NOMO-1 (cell line): ENCODE measurements around the gene RMND5A.

ENCODE experiments used
- DNase-seq, 2 experiments: peaks; one replicate each; lab custom pipeline; 2025; ENCODE audit not compliant: unreplicated experiment in 2 of 2; lab: John Stamatoyannopoulos, UW

Gene RMND5A

GRCh38 chr2:86719637-86720539 lies at the start of gene RMND5A:
Gene RMND5A, plus strand, starts transcription at chr2:86720291. Its CDS starts 377 bp downstream, at chr2:86720668.
- peak; percentile 80 to 90 for DNase-seq

- DNase-seq: no peak
These were observed 48.6 kb upstream of the RMND5A start for GRCh38 chr2:86671337-86671981.

- DNase-seq: no peak
These were observed 48.0 kb upstream of the RMND5A start for GRCh38 chr2:86672027-86672545.

- DNase-seq: no peak
These were observed 47.1 kb upstream of the RMND5A start for GRCh38 chr2:86673011-86673410.

GRCh38 chr2:86673986-86674670 lies 46.0 kb upstream of the RMND5A start:
- no peak for DNase-seq

GRCh38 chr2:86675104-86675503 lies 45.0 kb upstream of the RMND5A start:
- DNase-seq: no peak

GRCh38 chr2:86675511-86676015 lies 44.5 kb upstream of the RMND5A start:
- DNase-seq: no peak

- no peak for DNase-seq
These were observed 42.3 kb upstream of the RMND5A start for GRCh38 chr2:86677816-86678215.

GRCh38 chr2:86679036-86679435 lies 41.1 kb upstream of the RMND5A start:
- DNase-seq: no peak

- DNase-seq: no peak
These were observed 34.7 kb upstream of the RMND5A start for GRCh38 chr2:86685351-86685750.

- no peak for DNase-seq
These were observed 33.6 kb upstream of the RMND5A start for GRCh38 chr2:86686460-86686859.

- no peak for DNase-seq
These were observed 33.2 kb upstream of the RMND5A start for GRCh38 chr2:86686905-86687304.

GRCh38 chr2:86695053-86695691 lies 24.9 kb upstream of the RMND5A start:
- DNase-seq: no peak

- DNase-seq: no peak
These were observed 22.5 kb upstream of the RMND5A start for GRCh38 chr2:86697551-86698104.

- DNase-seq: no peak
These were observed 19.4 kb upstream of the RMND5A start for GRCh38 chr2:86700690-86701089.

GRCh38 chr2:86703704-86704361 lies 16.3 kb upstream of the RMND5A start:
- DNase-seq: no peak

- no peak for DNase-seq
These were observed 15.6 kb upstream of the RMND5A start for GRCh38 chr2:86704459-86704971.

- no peak for DNase-seq
These were observed 13.9 kb upstream of the RMND5A start for GRCh38 chr2:86706220-86706619.

GRCh38 chr2:86706935-86707334 lies 13.2 kb upstream of the RMND5A start:
- DNase-seq: no peak
